GM21390 (cell line): ENCODE results near the gene ZNF212.

Experiments used
- ATAC-seq: cut with Tn5 transposase; IDR thresholded peaks from one replicate; pipeline ENCODE4 v1.9.1; 2021; ENCODE audit not compliant: unreplicated experiment

The ZNF212 gene

DNA sequence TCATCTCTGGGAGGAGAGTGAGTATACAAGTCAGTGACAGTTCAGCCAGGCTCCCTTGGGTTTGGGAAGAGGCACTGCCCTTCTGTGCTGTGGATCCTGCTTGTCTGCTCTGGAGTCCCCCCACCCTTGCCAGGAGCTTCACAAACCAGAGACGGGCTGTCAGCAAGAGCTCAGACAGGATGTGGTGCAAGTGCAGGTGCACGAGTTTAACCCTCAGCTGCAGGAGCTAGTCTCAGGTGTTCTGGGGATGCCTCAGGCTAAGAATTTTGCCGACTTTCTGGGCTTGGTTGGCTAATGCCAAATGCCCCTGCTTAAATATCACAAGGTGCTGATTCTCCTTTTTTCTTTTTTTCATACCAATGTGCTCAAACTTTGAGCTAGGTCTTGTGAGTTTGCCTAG, 44.9 kb downstream of the ZNF212 start:
- peak; percentile 23 for ATAC-seq

GRCh38 chr7:149284850-149285585, 45.6 kb downstream of the ZNF212 start:
- ATAC-seq: peak; percentile 97

DNA sequence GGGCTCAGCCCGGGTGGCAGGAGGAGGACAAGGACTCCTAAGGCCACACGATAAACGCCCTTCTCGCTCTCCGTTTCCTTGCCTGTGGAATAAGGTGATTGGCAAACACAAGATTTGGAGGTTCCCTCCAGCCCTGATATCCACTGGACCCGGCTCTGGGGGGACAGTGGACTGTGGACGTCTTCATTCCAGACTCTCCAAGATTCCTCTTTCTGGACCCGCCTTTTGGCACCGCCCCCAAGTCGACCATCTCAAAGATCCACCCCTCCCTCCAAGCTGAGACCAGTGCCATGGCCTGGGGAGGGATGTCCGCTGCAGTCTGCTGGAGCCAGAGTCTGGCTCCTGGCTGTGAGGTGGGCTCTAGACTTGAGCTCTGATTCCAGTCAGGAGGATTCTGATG, 46.2 kb downstream of the ZNF212 start:
- no peak for ATAC-seq

GRCh38 chr7:149286811-149287400, 47.5 kb downstream of the ZNF212 start:
- ATAC-seq: no peak

- no peak for ATAC-seq
Measured at GRCh38 chr7:149287622-149288021, 48.2 kb downstream of the ZNF212 start.

DNA sequence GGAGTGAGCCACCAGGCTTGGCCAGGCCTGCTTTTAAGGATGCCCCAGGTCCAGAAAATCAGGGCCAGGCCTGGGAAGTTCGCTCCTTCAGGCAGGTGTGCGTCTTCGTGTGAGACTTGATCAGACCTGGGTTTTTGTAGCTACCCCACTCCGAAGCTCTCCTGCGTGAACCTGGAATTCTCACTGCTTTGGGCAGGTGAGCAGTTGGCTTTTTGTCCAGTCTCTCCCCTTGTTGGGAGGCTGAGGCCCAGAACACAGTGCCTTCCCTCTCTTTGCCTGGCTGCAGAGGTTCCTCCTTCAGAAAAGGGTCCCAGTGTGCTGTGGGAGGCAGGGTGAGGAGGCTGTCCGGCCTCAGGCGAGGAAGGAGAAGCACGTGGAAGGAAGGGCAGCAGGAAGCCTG, 49.8 kb downstream of the ZNF212 start:
- ATAC-seq: no peak

- no peak for ATAC-seq
Measured at GRCh38 chr7:149289856-149290255, 50.4 kb downstream of the ZNF212 start.

- no peak for ATAC-seq
Measured at GRCh38 chr7:149291036-149291780, 51.8 kb downstream of the ZNF212 start.

GRCh38 chr7:149291781-149292461, 52.5 kb downstream of the ZNF212 start:
- ATAC-seq: no peak

DNA sequence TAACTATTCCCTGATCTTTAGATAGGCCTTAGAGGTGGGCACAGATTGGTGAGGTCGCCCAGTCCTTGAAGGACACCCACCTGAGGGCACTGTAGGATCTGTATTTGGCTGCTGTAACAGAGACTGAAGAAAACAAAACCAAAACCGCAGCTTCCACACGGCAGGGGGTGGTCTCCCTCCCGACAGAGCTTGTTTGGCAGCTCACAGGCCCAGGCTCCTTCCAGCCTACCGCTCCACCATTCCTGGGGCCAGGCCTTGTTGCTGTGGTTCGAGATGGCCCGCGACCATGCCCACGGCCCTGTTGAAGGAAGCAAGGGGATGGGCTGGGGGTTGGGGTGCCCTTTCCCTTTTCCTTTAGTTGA, 53.0 kb downstream of the ZNF212 start:
- no peak for ATAC-seq

GRCh38 chr7:149293338-149293737, 53.9 kb downstream of the ZNF212 start:
- no peak for ATAC-seq

DNA sequence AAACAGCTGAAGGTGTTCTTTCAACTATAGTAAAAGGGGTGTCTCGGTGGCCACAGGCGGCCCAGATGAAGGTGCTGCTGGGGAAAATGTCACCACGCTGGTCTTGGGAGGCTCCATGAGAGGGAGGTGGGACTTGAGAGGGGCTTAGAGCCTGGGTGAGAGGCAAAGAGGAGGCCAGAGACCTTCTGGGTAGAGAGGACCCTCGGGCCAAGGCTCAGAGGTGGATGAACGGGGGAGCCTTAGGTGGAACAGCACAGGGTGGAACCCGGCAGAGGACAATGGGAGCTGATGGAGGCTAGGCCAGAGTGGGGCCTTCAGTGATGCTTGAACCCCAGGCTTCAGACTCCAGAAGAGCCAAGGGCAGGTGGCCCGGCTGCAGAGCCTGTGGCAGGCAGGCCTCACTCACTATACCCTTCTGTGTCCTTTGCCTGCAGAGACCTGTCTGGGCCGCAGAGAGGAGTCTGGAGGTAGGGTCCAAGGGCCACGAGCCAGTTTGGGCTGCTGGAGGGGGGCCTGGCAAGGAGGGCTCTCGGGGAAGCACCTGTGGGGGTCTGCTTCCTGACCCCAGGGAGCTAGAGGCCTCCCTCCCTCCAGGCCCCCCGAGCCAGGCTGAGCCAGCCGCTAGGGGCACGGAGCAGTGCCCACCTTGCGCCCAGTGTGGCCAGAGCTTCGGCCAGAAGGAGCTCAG, 54.6 kb downstream of the ZNF212 start:
- no peak for ATAC-seq

DNA sequence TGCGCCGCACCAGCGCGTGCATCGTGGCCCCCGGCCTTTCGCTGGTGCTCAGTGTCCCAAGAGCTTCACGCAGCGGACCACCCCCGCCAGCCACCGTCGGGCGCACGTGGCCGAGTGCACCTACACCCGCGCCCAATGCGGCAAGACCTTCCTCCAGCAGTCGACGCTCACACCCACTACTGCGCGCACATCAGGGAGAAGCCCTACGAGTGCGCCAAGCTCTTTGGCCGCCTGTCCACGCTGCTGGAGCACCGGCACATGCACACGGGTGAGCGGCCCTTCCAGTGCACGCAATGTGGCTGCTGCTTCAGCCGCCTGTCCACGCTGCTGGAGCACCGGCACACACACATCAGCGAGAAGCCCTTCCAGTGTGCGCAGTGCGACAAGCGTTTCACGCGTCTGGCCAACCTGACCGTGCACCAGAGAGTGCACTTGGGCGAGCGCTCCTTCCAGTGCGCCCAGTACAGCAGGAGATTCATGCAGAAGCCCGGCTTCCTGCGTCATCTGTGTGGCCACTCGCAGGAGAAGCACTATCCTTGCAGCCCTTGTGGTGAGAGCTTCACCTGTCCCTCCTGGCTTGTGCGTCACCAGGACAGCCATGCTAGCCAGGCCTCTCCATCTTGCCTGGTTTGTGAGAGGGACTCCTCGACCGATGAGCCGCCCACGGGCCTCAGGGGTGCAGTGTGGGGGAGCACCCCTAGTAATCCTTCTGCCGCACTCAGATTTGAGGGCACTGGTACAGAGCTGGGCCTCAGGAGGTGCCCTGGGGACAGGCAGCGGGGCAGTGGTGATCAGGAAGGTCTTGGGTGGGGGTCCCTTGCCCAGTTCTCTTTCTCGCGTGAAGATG, 55.4 kb downstream of the ZNF212 start:
- no peak for ATAC-seq

GRCh38 chr7:149295481-149295850, 56.0 kb downstream of the ZNF212 start:
- no peak for ATAC-seq

DNA sequence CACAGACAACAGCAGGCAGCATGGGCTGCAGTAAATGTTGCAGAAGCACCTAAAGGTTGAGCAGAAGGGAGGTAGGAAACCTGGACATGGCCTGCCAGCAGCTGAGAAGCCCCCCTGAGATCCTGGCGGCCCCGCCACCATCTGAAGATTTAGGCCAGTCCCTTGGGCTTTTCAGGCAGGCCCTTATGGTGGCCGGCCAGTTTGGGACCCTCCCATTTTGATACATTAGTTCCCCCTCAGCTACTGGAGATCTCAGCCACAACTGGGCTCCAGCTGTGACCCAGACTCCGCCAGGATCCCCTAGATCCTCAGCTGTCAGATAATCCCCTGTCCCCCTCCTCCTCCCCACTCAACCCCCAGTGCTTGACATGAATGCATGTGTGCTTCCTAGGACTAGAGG, 56.9 kb downstream of the ZNF212 start:
- ATAC-seq: no peak

- no peak for ATAC-seq
Measured at GRCh38 chr7:149297034-149297755, 57.7 kb downstream of the ZNF212 start.

DNA sequence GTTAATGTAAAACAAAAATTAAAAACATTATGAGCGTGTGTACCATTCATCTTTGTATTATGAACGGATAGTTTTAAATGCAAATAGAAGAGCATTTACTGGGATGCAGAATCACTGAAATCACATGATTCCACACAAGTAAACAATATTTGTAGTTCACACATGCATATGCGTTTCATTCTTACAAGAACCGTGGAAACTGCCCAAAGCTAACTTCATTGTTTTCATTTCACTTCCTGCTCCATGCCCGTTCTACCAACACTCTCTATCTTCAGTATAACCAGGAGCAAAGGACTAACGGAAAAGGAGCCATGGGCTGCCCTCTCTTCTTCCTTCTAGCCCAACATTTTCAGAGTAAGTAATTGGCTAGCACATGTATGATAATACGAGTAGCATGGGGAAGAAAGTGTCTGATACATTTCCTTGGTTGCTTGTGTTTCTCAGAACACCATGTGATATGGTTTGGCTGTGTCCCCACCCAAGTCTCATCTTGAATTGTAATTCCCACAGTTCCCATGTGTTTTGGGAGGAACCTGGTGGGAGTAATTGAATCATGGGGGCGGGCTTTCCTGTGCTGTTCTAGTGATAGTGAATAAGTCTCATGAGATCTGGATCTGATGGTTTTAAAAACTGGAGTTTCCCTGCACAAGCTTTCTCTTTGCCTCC, 61.3 kb downstream of the ZNF212 start:
- no peak for ATAC-seq

DNA sequence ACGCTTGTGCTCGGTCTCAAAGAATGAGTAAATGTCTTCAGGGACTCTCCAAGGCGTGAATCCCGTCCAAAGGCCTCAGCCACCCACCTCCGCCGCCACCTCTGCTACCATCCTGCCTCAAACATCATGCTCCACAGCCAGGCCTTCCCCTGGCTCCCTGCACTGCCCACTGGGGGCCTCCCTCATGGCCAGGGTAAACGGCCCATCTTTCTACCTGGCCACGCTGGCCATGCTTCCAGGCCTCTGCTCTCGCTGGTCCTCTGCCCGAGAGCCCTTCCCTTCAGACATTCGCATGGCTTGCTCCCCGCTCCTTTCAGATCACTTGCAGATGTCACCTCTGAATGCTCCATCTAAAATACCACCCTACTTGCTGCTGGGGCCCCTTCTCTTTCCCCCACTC, 62.8 kb downstream of the ZNF212 start:
- no peak for ATAC-seq

DNA sequence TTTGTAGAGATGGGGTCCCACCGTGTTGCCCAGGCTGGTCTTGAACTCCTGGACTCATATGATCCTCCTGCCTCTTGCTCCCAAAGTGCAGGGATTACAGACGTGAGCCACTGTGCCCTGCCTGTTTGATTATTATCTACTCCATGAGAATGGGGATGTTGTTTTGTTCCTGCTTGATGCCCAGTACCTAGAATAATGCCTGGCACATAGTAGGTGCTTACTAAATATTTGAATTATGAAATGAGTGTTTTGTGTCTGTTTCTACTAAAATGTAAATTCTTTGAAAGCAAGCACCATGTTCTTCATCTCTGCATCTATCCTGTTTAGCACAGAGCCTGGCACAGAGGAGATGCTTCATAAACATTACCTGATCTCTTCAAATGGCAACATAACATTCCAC, 63.4 kb downstream of the ZNF212 start:
- ATAC-seq: no peak
